ENCODE results near the gene FRY. TPM values are rescaled to one million over a fixed set of nuclear protein-coding genes. Genes with fewer than 3 reads are reported as not detected.

The FRY gene
- 0.01 to 0.09 TPM (median 0.03 TPM) in 4 of 5 replicates, not detected in the other for total RNA-seq (2022; extraction: Qiagen RNA extraction)

DNA sequence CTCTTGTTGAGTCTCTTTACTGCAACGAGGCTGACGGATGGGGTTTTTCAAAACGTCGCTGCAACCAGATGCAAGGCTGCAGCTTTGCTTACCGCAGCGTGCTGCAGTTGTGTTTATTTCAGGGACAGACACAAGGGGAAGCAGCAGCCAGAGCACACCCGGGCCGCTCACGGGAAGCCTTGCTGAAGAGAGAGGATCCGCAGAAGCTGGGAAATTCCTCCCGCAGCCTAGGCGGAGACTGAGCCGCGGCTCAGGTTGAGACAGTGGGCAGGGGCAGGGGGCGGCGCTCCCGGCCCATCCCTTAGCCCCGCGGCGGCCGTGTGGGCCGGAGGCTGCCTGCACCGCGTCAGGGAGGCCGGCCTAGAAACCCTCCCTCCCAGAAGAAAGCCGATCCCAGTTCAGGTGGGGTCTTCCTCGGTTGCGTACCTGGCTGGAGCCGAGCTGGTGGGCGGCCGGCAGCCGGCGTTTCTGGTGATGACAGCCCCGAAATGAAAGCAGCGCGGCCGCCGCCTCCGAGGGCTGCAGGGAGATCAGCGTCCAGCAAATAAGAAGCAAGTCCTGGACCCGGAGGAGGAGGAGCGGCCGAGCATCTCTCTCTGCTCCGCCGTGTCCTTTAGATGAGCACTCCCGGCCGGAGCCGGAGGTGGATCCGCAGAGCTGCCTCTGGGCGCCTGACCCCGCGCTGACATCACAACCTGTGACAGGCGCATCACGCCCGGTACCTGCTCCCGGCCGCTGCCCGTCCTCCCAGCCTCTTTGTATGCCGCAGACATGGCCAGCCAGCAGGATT is at the start of gene FRY:
Gene FRY (plus strand): TSS at position 750 of the 790 bp plus-strand sequence. CDS start 22 bp downstream, at position 772.

DNA sequence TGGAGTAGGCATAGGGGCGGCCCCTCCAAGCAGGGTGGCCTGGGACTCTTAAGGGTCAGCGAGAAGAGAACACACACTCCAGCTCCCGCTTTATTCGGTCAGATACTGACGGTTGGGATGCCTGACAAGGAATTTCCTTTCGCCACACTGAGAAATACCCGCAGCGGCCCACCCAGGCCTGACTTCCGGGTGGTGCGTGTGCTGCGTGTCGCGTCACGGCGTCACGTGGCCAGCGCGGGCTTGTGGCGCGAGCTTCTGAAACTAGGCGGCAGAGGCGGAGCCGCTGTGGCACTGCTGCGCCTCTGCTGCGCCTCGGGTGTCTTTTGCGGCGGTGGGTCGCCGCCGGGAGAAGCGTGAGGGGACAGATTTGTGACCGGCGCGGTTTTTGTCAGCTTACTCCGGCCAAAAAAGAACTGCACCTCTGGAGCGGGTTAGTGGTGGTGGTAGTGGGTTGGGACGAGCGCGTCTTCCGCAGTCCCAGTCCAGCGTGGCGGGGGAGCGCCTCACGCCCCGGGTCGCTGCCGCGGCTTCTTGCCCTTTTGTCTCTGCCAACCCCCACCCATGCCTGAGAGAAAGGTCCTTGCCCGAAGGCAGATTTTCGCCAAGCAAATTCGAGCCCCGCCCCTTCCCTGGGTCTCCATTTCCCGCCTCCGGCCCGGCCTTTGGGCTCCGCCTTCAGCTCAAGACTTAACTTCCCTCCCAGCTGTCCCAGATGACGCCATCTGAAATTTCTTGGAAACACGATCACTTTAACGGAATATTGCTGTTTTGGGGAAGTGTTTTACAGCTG is 283.9 kb downstream of the FRY start, which contains the start of the genes BRCA2 and ZAR1L:
Gene BRCA2 (plus strand): TSS at position 271 of the 790 bp plus-strand sequence. CDS start 953 bp downstream, outside the sequence.
Gene ZAR1L (minus strand): TSS at position 126 of the 790 bp plus-strand sequence. CDS start 3,438 bp downstream, outside the sequence.

